A549 (cell line): ENCODE measurements around the gene GHITM.

Experiments
- CEBPB ChIP-seq, 2 experiments: fragments of >200 bp in 1 of 2; sonication (Bioruptor Twin) in 1 of 2; formaldehyde crosslinking in 1 of 2; IDR thresholded peaks; 2 replicates each; pipeline ENCODE4 v1.6.1; 2012 to 2016
- CHD4 ChIP-seq: fragments of 200-600 bp; sonication (generic); IDR thresholded peaks from 2 replicates; pipeline ENCODE4 v1.6.1; 2016; ENCODE audit warnings: antibody characterized with exemption, mild to moderate bottlenecking, borderline replicate concordance
- CTCF ChIP-seq: fragments of >200 bp; sonication (Bioruptor Twin); formaldehyde crosslinking; IDR thresholded peaks from 3 replicates; pipeline ENCODE4 v1.5.1; 2016
- EP300 ChIP-seq, 2 experiments: fragments of >200 bp; sonication (Bioruptor Twin); formaldehyde crosslinking; IDR thresholded peaks; 2 replicates in 1 of 2; 3 replicates in 1 of 2; pipeline ENCODE4 v1.6.1; 2016 to 2017
- MAX ChIP-seq: IDR thresholded peaks from 2 replicates; pipeline ENCODE4 v1.6.1; 2012
- NPAS2 ChIP-seq: fragments of 250-450 bp; sonication (Bioruptor Pico); IDR thresholded peaks from 2 replicates; pipeline ENCODE4 v1.8.0; 2022; ENCODE audit warnings: mild to moderate bottlenecking, moderate library complexity, borderline replicate concordance
- PBX3 ChIP-seq: IDR thresholded peaks from 2 replicates; pipeline ENCODE4 v1.6.1; 2012
- POLR2A ChIP-seq: IDR thresholded peaks from 2 replicates; pipeline ENCODE4 v1.6.1; 2012; ENCODE audit warnings: mild to moderate bottlenecking, low read length
- RAD21 ChIP-seq, 2 experiments: fragments of >200 bp in 1 of 2; sonication (Bioruptor Twin) in 1 of 2; formaldehyde crosslinking in 1 of 2; IDR thresholded peaks in 1 of 2; conservative IDR thresholded peaks in 1 of 2; 2 replicates in 1 of 2; 3 replicates in 1 of 2; pipeline ENCODE4 v1.6.1; 2012 to 2018; ENCODE audit warnings: inconsistent platforms in 1 of 2
- RFX5 ChIP-seq: fragments of 450-650 bp; IDR thresholded peaks from 2 replicates; pipeline ENCODE4 v1.7.1; 2014; ENCODE audit warnings: antibody characterized with exemption, mild to moderate bottlenecking, moderate library complexity
- RNF2 ChIP-seq: fragments of 200-600 bp; sonication (generic); IDR thresholded peaks from 2 replicates; pipeline ENCODE4 v1.6.1; 2016; ENCODE audit warnings: low read depth, mild to moderate bottlenecking, antibody characterized with exemption, moderate library complexity, borderline replicate concordance

GRCh38 chr10:84197643-84198042 is 58.3 kb downstream of the GHITM start:
- TF ChIP-seq CTCF (no peak), POLR2A (no peak), RFX5 (no peak), CHD4 (no peak), CEBPB (IDR thresholded peaks at IDR 0.05) (no peak), NPAS2 (CRISPR knock-in tag) (no peak), EP300 (IDR thresholded peaks at IDR 0.05) (no peak), RNF2 (no peak), PBX3 (no peak), RAD21 (conservative IDR thresholded peaks at IDR 0.05 in 1 of 2, IDR thresholded peaks at IDR 0.05 in 1 of 2) (no peak), MAX (no peak)
